ENCODE measurements around the gene ZIC5. TPM values are rescaled to one million over a fixed set of nuclear protein-coding genes. Genes with fewer than 3 reads are reported as not detected.
A peak's percentile ranks its signal among the peaks of the same experiment; 100 is the strongest.

ZIC5 gene
- total RNA-seq, 1 donor from 2014 or later: not detected

- no peak for ATAC-seq (ENCODE audit: low read depth)
- H3K4me1 Mint-ChIP-seq: peaks cover 3% of the 10 kb centered on the region
- intact Hi-C loops (cut with micrococcal nuclease): loop anchor here (5.0 kb wide), 1 partner anchor 888 kb away; no protein-coding TSS in a partner anchor
- TF ChIP-seq CTCF (IDR thresholded peaks at IDR 0.05): no peak
- peaks cover 10% of the 10 kb centered on the region for H3K9me3 Mint-ChIP-seq
- peaks cover 5% of the 10 kb centered on the region for H3K36me3 Mint-ChIP-seq (ENCODE audit: low read depth)
- H3K27ac Mint-ChIP-seq: peak overlapping the region; percentile 7
- ChIA-PET POLR2A (no interaction called here), CTCF (no interaction called here)
- no peak overlapping the region for H3K4me3 Mint-ChIP-seq
- H3K27me3 Mint-ChIP-seq: peaks cover 61% of the 10 kb centered on the region
- DNase-seq: no peak
These were observed 3.5 kb upstream of the ZIC5 start for GRCh38 chr13:99974939-99975561.

GRCh38 chr13:99974296-99974938 is 2.9 kb upstream of the ZIC5 start:
- intact Hi-C loops (cut with micrococcal nuclease): no loop called here
- Mint-ChIP-seq H3K4me1 (peaks cover 6% of the 10 kb centered on the region), H3K36me3 (ENCODE audit: low read depth) (peaks cover 5% of the 10 kb centered on the region), H3K27ac (no peak overlapping the region), H3K9me3 (peaks cover 10% of the 10 kb centered on the region), H3K4me3 (no peak overlapping the region), H3K27me3 (peaks cover 64% of the 10 kb centered on the region)
- POLR2A ChIA-PET: no interaction called here
- CTCF ChIA-PET: no interaction called here
- TF ChIP-seq CTCF (IDR thresholded peaks at IDR 0.05): no peak
- ATAC-seq (ENCODE audit: low read depth) (no peak), DNase-seq (no peak)

GRCh38 chr13:99973808-99974185 is 2.2 kb upstream of the ZIC5 start:
- DNase-seq: no peak
- ChIA-PET CTCF (no interaction called here), POLR2A (no interaction called here)
- ATAC-seq (ENCODE audit: low read depth): no peak
- Mint-ChIP-seq H3K36me3 (ENCODE audit: low read depth) (peaks cover 5% of the 10 kb centered on the region), H3K27me3 (peaks cover 66% of the 10 kb centered on the region), H3K27ac (no peak overlapping the region), H3K4me3 (no peak overlapping the region), H3K4me1 (peaks cover 13% of the 10 kb centered on the region), H3K9me3 (peaks cover 10% of the 10 kb centered on the region)
- intact Hi-C loops (cut with micrococcal nuclease): loop anchor here (2.0 kb wide), 1 partner anchor 13 kb away; no protein-coding TSS in a partner anchor
- TF ChIP-seq CTCF (IDR thresholded peaks at IDR 0.05): no peak

GRCh38 chr13:99973163-99973807 is 1.7 kb upstream of the ZIC5 start:
- ChIA-PET CTCF (no interaction called here), POLR2A (no interaction called here)
- Mint-ChIP-seq H3K27ac (no peak overlapping the region), H3K4me3 (no peak overlapping the region), H3K9me3 (peaks cover 10% of the 10 kb centered on the region), H3K4me1 (peaks cover 13% of the 10 kb centered on the region), H3K36me3 (ENCODE audit: low read depth) (peaks cover 5% of the 10 kb centered on the region), H3K27me3 (peaks cover 62% of the 10 kb centered on the region)
- ATAC-seq (ENCODE audit: low read depth) (no peak), DNase-seq (no peak)
- TF ChIP-seq CTCF (IDR thresholded peaks at IDR 0.05): no peak
- intact Hi-C loops (cut with micrococcal nuclease): loop anchor here (2.0 kb wide), 1 partner anchor 14 kb away; no protein-coding TSS in a partner anchor

- no peak for ATAC-seq (ENCODE audit: low read depth)
- H3K9me3 Mint-ChIP-seq: peaks cover 10% of the 10 kb centered on the region
- peaks cover 5% of the 10 kb centered on the region for H3K36me3 Mint-ChIP-seq (ENCODE audit: low read depth)
- no peak for TF ChIP-seq CTCF (IDR thresholded peaks at IDR 0.05)
- peak overlapping the region; percentile 24 for H3K27ac Mint-ChIP-seq
- intact Hi-C loops (cut with micrococcal nuclease): loop anchor here (2.0 kb wide), 1 partner anchor 15 kb away; no protein-coding TSS in a partner anchor
- peaks cover 59% of the 10 kb centered on the region for H3K27me3 Mint-ChIP-seq
- H3K4me3 Mint-ChIP-seq: peak overlapping the region; percentile 15
- ChIA-PET POLR2A (no interaction called here), CTCF (no interaction called here)
- no peak for DNase-seq
- H3K4me1 Mint-ChIP-seq: peaks cover 19% of the 10 kb centered on the region
These were observed 694 bp upstream of the ZIC5 start for GRCh38 chr13:99972190-99972731.

All from activated B cell treated with CpG ODN at 0.5 μM for 24 hours (primary cell).